Thoracic aorta (tissue), 2 donors: ENCODE measurements around the gene NCOR1. TPM values are rescaled to one million over a fixed set of nuclear protein-coding genes. Genes with fewer than 3 reads are reported as not detected.
"Not testable (repeated sequence)": the region's sequence is repeated elsewhere in the genome, so short reads cannot be mapped to it uniquely, and the experiment has no call there.

ENCODE experiments used
- ATAC-seq: fragments of 150-250 bp; one replicate; pipeline ENCODE4 v1.8.0; 2017; ENCODE audit warnings: low read depth; ENCODE audit not compliant: insufficient number of reproducible peaks, low FRiP score
- DNase-seq: peaks from one replicate; pipeline ENCODE4 v3.0.0-alpha.2; 2020; ENCODE audit warnings: low spot score
- H3K27ac ChIP-seq, 2 donors: fragments of 200-600 bp; sonication (generic); 1 replicate in 1 of 2; 2 replicates in 1 of 2; pipeline ENCODE4 v1.5.1; 2016; ENCODE audit warnings: mild to moderate bottlenecking in 2 of 2, moderate library complexity in 2 of 2
- H3K27me3 ChIP-seq: fragments of 200-600 bp; sonication (generic); replicated peaks from 2 replicates; pipeline ENCODE4 v1.6.0; 2016; ENCODE audit warnings: mild to moderate bottlenecking; ENCODE audit not compliant: insufficient read depth
- H3K36me3 ChIP-seq: fragments of 200-600 bp; sonication (generic); one replicate; pipeline ENCODE4 v1.5.1; 2016
- H3K4me1 ChIP-seq, 2 donors: fragments of 200-600 bp; sonication (generic); 1 replicate in 1 of 2; 2 replicates in 1 of 2; pipeline versions ENCODE4 v1.5.1 to v1.6.0; 2016; ENCODE audit warnings: low read depth in 2 of 2, mild to moderate bottlenecking in 1 of 2; ENCODE audit not compliant: control insufficient read depth in 1 of 2
- H3K4me3 ChIP-seq: fragments of 200-600 bp; sonication (generic); 2 replicates; pipeline ENCODE4 v1.5.1; 2016; ENCODE audit warnings: mild to moderate bottlenecking
- H3K9me3 ChIP-seq: fragments of 200-600 bp; sonication (generic); 2 replicates; pipeline ENCODE4 v1.5.1; 2016
- CTCF ChIP-seq: fragments of 200-600 bp; sonication (generic); IDR thresholded peaks from one replicate; pipeline ENCODE4 v1.5.1; 2019; ENCODE audit warnings: antibody characterized with exemption
- total RNA-seq, 2 donors: library from RNA; depleted of rRNA; stranded (reverse); fragments of >200 nt; gene quantifications; one replicate each; pipeline versions ENCODE4 v1.1.0 to v1.2.3, GENCODE V29; 2016

Gene NCOR1
- total RNA-seq, 2 donors from 2014 or later: 131 to 178 TPM

- peaks cover 6% of the 10 kb centered on the region for H3K36me3 ChIP-seq
- ATAC-seq: no peak
These were observed 91.8 kb downstream of the NCOR1 start for GRCh38 chr17:16123531-16123930.

GRCh38 chr17:16122697-16123434, 92.5 kb downstream of the NCOR1 start:
- no peaks in the 10 kb centered on the region for H3K9me3 ChIP-seq
- no peaks in the 10 kb centered on the region for H3K4me1 ChIP-seq
- H3K27me3 ChIP-seq: no peaks in the 10 kb centered on the region
- ATAC-seq (no peak), DNase-seq (no peak)
- H3K36me3 ChIP-seq: peaks cover 6% of the 10 kb centered on the region
- no peak overlapping the region for H3K4me3 ChIP-seq
- TF ChIP-seq CTCF: no peak
- H3K27ac ChIP-seq: no peak overlapping the region

More at GRCh38 chr17:16123531-16123930, 91.8 kb downstream of the NCOR1 start:
- Histone ChIP-seq H3K4me3 (no peak overlapping the region), H3K27ac (no peak overlapping the region), H3K9me3 (no peaks in the 10 kb centered on the region), H3K4me1 (no peaks in the 10 kb centered on the region), H3K27me3 (no peaks in the 10 kb centered on the region)
- no peak for DNase-seq
- no peak for TF ChIP-seq CTCF

- no peak for DNase-seq
- Histone ChIP-seq H3K27me3 (no peaks in the 10 kb centered on the region), H3K4me1 (no peaks in the 10 kb centered on the region), H3K9me3 (no peaks in the 10 kb centered on the region), H3K27ac (no peak overlapping the region), H3K36me3 (peaks cover 6% of the 10 kb centered on the region), H3K4me3 (no peak overlapping the region)
- no peak for ATAC-seq
- no peak for TF ChIP-seq CTCF
These were observed 93.4 kb downstream of the NCOR1 start for GRCh38 chr17:16121915-16122314.

- Histone ChIP-seq H3K36me3 (peaks cover 9% of the 10 kb centered on the region), H3K27ac (no peak overlapping the region), H3K4me3 (no peak overlapping the region), H3K27me3 (no peaks in the 10 kb centered on the region), H3K4me1 (no peaks in the 10 kb centered on the region), H3K9me3 (no peaks in the 10 kb centered on the region)
- DNase-seq: no peak
- TF ChIP-seq CTCF: no peak
- ATAC-seq: no peak
These were observed 94.4 kb downstream of the NCOR1 start for GRCh38 chr17:16120937-16121336.

GRCh38 chr17:16117149-16117548, 98.2 kb downstream of the NCOR1 start:
- Histone ChIP-seq H3K27ac (no peak overlapping the region), H3K36me3 (peaks cover 31% of the 10 kb centered on the region), H3K27me3 (no peaks in the 10 kb centered on the region), H3K4me3 (no peak overlapping the region), H3K9me3 (no peaks in the 10 kb centered on the region), H3K4me1 (no peaks in the 10 kb centered on the region)
- DNase-seq (no peak), ATAC-seq (no peak)
- TF ChIP-seq CTCF: no peak

- not testable (repeated sequence) for DNase-seq, H3K4me1 ChIP-seq, H3K4me3 ChIP-seq, ATAC-seq, H3K27ac ChIP-seq, H3K9me3 ChIP-seq, H3K27me3 ChIP-seq
- H3K36me3 ChIP-seq: peaks cover 27% of the 10 kb centered on the region
These were observed 100.1 kb downstream of the NCOR1 start for GRCh38 chr17:16115077-16115698.
